GM21528 (cell line): ENCODE measurements around the gene ATG2A.

Experiments used
- ATAC-seq: cut with Tn5 transposase; IDR thresholded peaks from one replicate; pipeline ENCODE4 v1.9.1; 2021; ENCODE audit warnings: mild to moderate bottlenecking, moderate library complexity; ENCODE audit not compliant: unreplicated experiment, low FRiP score

The ATG2A gene

DNA sequence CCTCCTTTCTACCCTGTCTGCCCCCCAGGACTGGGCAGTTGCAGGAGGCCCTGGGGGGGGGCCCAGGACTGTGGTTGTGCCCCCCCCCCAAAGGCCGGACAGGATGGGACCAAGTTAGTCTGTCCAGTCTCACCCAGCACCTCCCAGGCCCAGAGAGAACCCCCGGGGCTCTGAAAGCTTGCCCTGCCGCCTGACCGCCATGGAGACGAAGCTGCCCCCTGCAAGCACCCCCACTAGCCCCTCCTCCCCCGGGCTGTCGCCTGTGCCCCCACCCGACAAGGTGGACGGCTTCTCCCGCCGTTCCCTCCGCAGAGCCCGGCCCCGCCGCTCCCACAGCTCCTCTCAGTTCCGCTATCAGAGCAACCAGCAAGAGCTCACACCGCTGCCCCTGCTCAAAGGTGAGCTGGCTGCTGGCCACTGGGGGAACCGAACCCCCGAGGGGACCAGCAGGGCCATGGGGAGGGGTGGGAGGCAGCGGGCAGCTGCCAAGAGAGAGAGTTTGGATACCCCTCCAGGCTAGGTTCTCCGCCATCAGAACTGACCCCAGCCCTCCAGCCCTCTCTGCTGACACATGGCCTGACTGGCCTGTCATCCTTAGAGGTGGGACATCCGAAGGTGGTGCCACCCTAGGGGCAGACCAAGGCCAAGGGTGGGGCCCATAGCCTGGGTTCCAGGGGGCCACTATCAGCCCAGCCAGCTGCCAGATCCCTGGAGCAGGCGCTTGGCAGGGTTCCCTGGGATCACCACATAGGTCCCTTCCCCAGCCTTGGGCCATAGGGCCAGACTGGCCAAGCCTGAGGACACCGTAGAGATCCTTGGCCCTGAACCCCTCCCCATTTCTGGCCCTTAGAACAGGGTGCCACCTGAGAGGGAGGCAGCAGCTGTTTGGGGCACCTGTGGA is 8.8 kb upstream of the ATG2A start:
- ATAC-seq: no peak

DNA sequence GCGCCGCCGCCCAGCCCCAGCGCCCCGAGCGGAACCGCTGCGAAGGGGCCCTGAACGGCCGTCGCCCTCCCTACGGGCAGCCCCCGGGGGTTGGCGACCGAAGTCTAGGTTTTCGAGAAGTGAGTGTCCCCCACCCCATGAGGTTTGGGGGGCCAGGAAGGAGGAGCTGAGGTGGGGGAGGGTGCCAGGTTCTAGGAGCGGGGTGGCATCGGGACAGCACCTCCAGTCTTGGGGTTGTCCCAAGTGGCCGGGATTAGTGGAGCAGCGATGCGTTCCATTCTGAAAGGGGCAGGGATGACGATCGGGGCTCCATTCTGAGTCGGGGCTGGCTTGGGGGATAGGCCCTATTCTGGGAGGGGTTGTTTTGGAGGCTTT is 7.9 kb upstream of the ATG2A start:
- ATAC-seq: no peak

GRCh38 chr11:64923944-64924909 is 7.2 kb upstream of the ATG2A start, which contains the start of gene PPP2R5B:
Gene PPP2R5B, plus strand, starts transcription at chr11:64924689. Its CDS starts 1,046 bp downstream, at chr11:64925735.
- ATAC-seq: peak; percentile 81

DNA sequence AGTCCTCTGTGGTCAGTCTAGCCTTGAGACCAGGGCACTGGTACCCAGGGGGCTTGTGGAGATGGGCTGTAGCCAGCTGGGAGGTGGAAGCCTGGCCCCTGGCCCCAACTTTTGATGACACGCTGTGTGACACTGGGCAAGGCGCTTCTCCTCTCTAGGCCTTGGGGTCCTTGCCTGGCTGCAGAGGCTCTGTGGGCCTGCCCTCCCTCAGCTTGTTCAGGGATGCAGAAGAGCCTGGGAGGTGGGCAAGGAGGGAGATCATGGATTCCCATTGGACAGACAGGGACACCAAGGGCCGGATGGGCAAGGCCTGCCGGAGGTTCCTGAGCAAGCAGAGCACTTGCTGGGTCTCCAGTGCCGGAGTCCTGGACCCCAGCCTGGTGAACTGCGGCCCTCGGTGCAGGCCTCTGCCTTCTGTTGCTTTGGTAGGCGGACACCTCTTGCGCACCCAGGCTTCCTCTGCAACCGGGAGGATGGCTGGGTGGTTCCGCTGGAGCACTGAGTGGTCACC is 6.2 kb upstream of the ATG2A start:
- ATAC-seq: no peak

GRCh38 chr11:64921384-64921783 is 4.4 kb upstream of the ATG2A start:
- no peak for ATAC-seq

- no peak for ATAC-seq
Measured at GRCh38 chr11:64920124-64920523, 3.1 kb upstream of the ATG2A start.

- no peak for ATAC-seq
Measured at GRCh38 chr11:64919627-64920026, 2.6 kb upstream of the ATG2A start.

DNA sequence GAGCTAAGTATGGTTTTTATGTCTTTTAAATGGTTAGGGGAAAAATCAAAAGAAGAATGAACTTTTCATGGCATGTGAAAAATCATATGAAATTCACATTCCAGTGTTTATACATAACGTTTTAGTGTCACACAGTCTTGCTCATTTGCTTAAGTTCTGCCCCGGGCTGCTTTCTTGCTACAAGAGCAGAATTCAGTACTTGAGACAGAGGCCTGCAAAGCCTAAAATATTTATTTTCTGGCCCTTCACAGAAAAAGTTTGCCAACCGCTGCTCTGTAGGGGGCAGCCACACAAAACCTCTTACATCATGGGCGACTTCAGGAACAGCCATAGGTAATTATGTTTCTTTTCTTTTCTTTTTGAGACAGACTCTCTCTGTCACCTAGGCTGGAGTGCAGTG is 1.0 kb upstream of the ATG2A start:
- ATAC-seq: no peak

GRCh38 chr11:64917663-64917995 is 620 bp upstream of the ATG2A start:
- ATAC-seq: no peak

DNA sequence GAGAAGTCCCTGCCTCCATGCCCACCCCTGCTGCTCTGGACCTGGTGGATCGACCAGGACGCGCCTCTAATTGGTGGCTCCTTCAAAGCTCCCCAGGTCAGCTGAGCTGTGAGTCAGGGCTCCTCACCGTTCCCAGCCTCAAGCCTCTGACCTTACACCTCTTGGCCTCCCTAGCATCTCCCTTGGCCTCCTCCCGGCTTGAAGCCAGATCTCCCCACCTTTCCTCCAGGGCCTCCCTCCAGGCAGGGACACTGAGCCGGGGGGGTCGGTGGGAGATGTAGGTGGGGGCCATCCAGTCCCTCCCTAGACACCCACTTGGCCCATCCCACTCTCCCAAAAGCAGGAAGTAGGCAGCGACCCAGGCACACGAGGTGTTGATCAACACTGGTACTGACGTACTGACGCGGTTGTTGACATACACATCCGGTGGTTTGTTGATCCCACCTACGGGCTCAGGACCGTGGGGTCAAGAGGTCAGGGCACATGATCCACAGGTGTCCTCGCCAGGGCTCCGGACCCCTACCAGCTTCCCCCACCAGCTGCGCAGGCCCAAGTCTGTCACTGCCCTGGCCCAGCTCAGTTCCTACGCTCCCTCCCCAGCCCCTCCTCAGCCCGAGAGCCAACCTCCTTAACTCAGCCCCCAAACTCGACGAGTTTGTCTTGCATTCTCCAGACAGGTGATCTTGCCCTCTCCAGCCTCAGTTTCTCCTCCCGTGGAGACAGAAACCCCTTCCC is 802 bp downstream of the ATG2A start:
- ATAC-seq: no peak

DNA sequence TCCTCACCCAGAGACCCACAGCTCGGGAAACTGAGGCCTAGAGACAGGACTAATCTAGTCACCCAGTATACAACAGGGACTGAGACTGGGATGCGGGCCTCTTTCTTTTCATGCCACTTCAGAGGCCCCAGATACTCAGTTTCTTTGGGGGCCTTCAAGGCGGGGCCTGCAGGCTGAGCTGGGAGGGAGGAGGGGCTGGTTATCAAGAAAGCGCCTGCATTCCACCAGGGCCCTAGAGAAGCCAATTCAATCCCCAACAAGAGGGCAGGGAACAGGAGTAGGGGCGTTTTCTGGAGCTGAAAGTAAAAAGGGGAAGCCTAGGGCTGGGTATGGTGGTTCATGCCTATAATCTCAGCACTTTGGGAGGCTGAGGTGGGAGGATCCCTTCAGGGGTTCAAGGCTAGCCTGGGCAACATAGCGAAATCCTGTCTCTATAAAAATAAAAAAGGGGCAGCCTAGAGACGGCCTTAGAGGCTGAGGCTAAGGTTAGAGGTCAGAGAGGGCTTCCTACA is 1.6 kb downstream of the ATG2A start:
- no peak for ATAC-seq

- no peak for ATAC-seq
Measured at GRCh38 chr11:64914123-64914522, 2.9 kb downstream of the ATG2A start.

GRCh38 chr11:64913171-64913727 is 3.8 kb downstream of the ATG2A start:
- no peak for ATAC-seq

DNA sequence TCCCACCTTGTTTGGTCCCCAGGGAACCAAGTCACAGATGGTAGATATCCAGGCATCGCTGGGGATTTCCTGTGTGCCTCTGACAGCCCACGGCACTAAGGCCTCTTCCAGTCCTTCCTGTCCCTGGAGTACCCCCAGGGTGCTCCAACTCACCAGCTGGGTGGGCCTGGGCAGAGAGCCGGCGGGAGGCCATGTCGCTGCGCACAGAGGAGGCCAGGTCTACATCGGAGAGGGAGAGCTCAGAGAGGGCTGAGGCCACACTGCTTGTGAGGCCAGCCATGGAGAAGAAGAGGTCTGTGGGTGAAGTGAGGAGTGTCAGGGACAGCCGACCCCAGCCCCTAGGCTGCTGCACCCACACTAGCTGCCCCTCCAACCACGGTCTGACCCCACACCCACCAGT is 5.3 kb downstream of the ATG2A start:
- no peak for ATAC-seq

DNA sequence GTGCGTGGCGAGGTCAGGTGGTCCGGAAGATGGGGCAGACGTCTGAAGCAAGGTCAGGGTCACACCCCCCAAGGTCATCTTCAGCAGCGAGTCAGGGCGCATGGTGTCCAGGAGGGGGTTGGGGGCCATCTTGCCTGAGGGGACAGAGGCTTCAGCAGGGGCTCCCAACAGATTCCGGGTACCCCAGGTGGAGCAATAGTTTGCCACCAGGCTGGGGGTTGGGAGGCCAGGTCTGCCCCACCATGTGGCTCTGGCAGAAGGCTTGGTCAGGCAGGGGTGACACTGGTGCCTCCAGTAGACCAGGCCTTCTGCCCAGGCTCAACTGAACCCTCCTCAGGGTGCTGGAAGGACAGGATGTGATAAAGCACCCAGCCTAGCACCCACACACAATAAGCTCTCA is 5.9 kb downstream of the ATG2A start:
- no peak for ATAC-seq

DNA sequence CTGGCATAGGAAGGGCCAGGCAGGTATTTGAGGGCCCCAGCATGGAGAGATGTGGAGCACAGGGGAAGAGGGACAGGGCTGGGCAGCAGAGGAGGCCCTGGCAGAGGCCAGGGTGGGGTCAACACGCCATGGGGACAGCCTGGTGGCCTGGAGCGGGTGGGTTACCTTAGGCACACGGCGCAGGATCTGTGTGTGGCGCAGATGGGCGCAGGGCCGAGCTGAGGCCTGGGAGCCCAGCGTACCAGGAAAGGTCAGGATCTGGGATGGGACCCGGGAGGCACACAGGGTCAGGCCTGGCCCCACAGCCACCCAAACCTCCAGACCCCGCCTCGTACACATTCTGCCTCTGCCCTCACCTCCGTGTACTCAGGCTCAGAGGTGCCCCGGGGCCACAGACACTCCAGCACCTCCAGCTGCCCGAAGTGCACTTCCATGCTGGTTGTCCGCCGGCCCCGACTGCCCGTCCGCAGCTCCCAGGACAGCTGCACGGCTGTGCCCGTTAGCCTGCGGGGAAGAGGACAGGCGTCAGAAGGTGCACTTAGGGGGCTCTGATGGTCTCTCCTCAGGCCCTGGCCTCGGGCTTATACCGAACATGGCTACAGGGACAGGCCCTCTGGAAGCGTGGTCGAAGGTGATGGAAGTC is 6.4 kb downstream of the ATG2A start:
- ATAC-seq: no peak

DNA sequence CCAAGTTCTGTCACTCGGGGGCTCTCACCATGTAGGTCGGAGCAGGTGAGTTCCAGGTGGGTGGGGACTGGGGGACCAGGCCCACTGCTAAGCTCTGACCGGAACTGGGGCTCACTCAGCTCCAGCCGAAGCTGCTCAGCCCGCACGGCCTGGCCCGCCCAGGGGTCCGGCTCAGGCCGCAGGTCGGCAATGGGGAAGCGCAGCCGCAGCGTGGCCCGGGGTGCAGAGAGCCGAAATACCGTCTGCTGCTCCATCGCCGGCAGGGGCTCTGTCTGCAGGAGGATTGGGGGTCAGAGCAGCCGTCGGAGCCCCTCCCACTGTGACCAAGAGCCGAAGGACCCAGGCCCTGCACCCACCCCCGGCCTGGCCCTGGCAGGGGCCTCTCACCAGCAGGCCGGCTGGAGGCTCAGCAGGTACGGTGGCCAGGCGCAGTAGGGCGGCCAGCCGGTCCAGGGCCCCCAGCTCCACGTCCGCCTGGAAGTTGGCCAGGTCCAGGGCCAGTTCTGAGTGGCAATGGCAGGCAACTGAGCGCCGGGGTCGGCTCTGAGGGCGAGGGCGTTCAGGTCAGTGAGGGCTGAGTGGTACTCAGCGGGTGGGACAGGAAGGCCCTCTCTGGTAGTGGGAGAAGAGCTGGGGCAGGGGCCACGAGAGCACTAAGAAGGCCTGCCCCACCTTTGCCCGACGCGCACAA is 7.2 kb downstream of the ATG2A start:
- ATAC-seq: no peak

DNA sequence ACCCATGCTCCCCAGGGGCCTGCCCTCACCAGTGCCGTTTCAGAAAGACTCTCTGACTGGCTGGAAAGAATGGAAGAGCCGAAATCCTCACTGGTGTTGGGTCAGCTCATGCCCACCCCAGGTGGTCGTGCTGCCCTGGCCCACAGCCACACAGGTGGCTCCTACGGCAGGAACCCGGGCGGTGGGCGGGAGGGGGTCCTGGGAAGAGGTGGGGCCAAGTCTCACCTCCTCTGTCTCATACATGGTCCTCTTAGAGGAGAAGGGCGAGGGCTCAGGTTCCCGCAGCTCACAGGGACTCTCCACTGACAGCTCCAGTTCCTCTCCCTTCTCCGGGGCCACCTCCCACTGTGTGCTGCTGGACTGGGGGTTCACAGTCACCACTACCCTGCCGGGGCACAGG is 8.2 kb downstream of the ATG2A start:
- no peak for ATAC-seq

- ATAC-seq: no peak
Measured at GRCh38 chr11:64906314-64906635, 10.7 kb downstream of the ATG2A start.
